Osteocyte (in vitro differentiated cells): ENCODE data around the gene ENTHD1. TPM values are rescaled to one million over a fixed set of nuclear protein-coding genes. Genes with fewer than 3 reads are reported as not detected.

Experiments used
- DNase-seq: peaks from one replicate; pipeline ENCODE4 v3.0.0; 2021; ENCODE audit warnings: mixed read lengths; ENCODE audit not compliant: unreplicated experiment; ENCODE audit errors: extremely low spot score
- H3K27ac Mint-ChIP-seq: one replicate; pipeline ENCODE4 v1.8.0; 2021; ENCODE audit warnings: mild to moderate bottlenecking, mixed read lengths; ENCODE audit not compliant: unreplicated experiment
- H3K27me3 Mint-ChIP-seq: one replicate; pipeline ENCODE4 v1.8.0; 2021; ENCODE audit warnings: mixed read lengths; ENCODE audit not compliant: unreplicated experiment
- H3K36me3 Mint-ChIP-seq: one replicate; pipeline ENCODE4 v1.8.0; 2021; ENCODE audit warnings: mixed read lengths; ENCODE audit not compliant: unreplicated experiment
- H3K4me1 Mint-ChIP-seq: one replicate; pipeline ENCODE4 v1.8.0; 2021; ENCODE audit warnings: mixed read lengths; ENCODE audit not compliant: unreplicated experiment
- H3K4me3 Mint-ChIP-seq: one replicate; pipeline ENCODE4 v1.8.0; 2021; ENCODE audit warnings: mild to moderate bottlenecking, moderate library complexity, mixed read lengths; ENCODE audit not compliant: unreplicated experiment
- H3K9me3 Mint-ChIP-seq: one replicate; pipeline ENCODE4 v1.8.0; 2021; ENCODE audit warnings: mixed read lengths; ENCODE audit not compliant: unreplicated experiment
- CTCF ChIP-seq: fragments of 200-600 bp; sonication (generic); IDR thresholded peaks from 2 replicates; pipeline ENCODE4 v1.5.0; 2021; ENCODE audit warnings: antibody characterized with exemption, mild to moderate bottlenecking, moderate library complexity
- total RNA-seq: library from RNA; stranded (reverse); gene quantifications from 2 replicates; pipeline ENCODE4 v1.2.1, GENCODE V29; 2021

The ENTHD1 gene
- total RNA-seq, 1 donor from 2014 or later = not detected

- no peak overlapping the region for H3K27ac Mint-ChIP-seq
- no peak overlapping the region for H3K4me3 Mint-ChIP-seq
- peaks cover 54% of the 10 kb centered on the region for H3K27me3 Mint-ChIP-seq
- H3K36me3 Mint-ChIP-seq = no peaks in the 10 kb centered on the region
- no peak for DNase-seq
- H3K4me1 Mint-ChIP-seq = no peaks in the 10 kb centered on the region
- TF ChIP-seq CTCF = no peak
- no peaks in the 10 kb centered on the region for H3K9me3 Mint-ChIP-seq
These were observed 47.3 kb upstream of the ENTHD1 start for GRCh38 chr22:39940757-39941305.

GRCh38 chr22:39939830-39940229 is 46.3 kb upstream of the ENTHD1 start:
- H3K9me3 Mint-ChIP-seq = no peaks in the 10 kb centered on the region
- H3K36me3 Mint-ChIP-seq = no peaks in the 10 kb centered on the region
- H3K27me3 Mint-ChIP-seq = peaks cover 56% of the 10 kb centered on the region
- no peak overlapping the region for H3K27ac Mint-ChIP-seq
- H3K4me3 Mint-ChIP-seq = no peak overlapping the region
- no peaks in the 10 kb centered on the region for H3K4me1 Mint-ChIP-seq
- no peak for DNase-seq
- no peak for TF ChIP-seq CTCF

GRCh38 chr22:39938509-39939111 is 45.0 kb upstream of the ENTHD1 start:
- no peak for DNase-seq
- Mint-ChIP-seq H3K4me1 (no peaks in the 10 kb centered on the region), H3K27me3 (peaks cover 59% of the 10 kb centered on the region), H3K4me3 (no peak overlapping the region), H3K36me3 (no peaks in the 10 kb centered on the region), H3K9me3 (no peaks in the 10 kb centered on the region), H3K27ac (no peak overlapping the region)
- no peak for TF ChIP-seq CTCF

- Mint-ChIP-seq H3K27me3 (peaks cover 61% of the 10 kb centered on the region), H3K27ac (no peak overlapping the region), H3K9me3 (no peaks in the 10 kb centered on the region), H3K4me3 (no peak overlapping the region), H3K4me1 (no peaks in the 10 kb centered on the region), H3K36me3 (no peaks in the 10 kb centered on the region)
- no peak for DNase-seq
- no peak for TF ChIP-seq CTCF
These were observed 44.3 kb upstream of the ENTHD1 start for GRCh38 chr22:39937906-39938305.

- Mint-ChIP-seq H3K4me1 (no peaks in the 10 kb centered on the region), H3K27me3 (peaks cover 59% of the 10 kb centered on the region), H3K27ac (no peak overlapping the region)
These were observed 43.1 kb upstream of the ENTHD1 start for GRCh38 chr22:39936523-39937145.

More at GRCh38 chr22:39936523-39937145, 43.1 kb upstream of the ENTHD1 start:
- TF ChIP-seq CTCF = no peak
- Mint-ChIP-seq H3K4me3 (no peak overlapping the region), H3K9me3 (no peaks in the 10 kb centered on the region), H3K36me3 (no peaks in the 10 kb centered on the region)
- DNase-seq = no peak
